OCI-LY7 (cell line): ENCODE measurements around the gene BAG1. TPM values are rescaled to one million over a fixed set of nuclear protein-coding genes. Genes with fewer than 3 reads are reported as not detected.

Experiments used
- BruUV-seq: library from RNA; stranded (reverse); fragments of 400-500 nt; replicated peaks from 2 replicates; lab custom pipeline; 2021; lab: Mats Ljungman, UMichigan
- CTCF ChIA-PET: fragments of 300-600 bp; sonication (Branson Sonifier 250); formaldehyde crosslinking; loops from one replicate; lab custom pipeline; 2022; ENCODE audit warnings: antibody characterized with exemption; ENCODE audit not compliant: unreplicated experiment; lab: Charles Lee
- POLR2A ChIA-PET: fragments of 300-600 bp; sonication (Branson Sonifier 250); formaldehyde crosslinking; loops from one replicate; lab custom pipeline; 2022; ENCODE audit warnings: antibody characterized with exemption; lab: Charles Lee
- DNase-seq: peaks from one replicate; pipeline ENCODE4 v3.0.0-alpha.2; 2015; ENCODE audit warnings: low spot score
- H2AFZ ChIP-seq: fragments of 200-600 bp; sonication (generic), shearing (Covaris generic); 2 replicates; pipeline ENCODE4 v1.6.1; 2014; ENCODE audit warnings: mild to moderate bottlenecking, antibody characterized with exemption, low read length, moderate library complexity
- H3K27ac ChIP-seq: fragments of 200-600 bp; sonication (generic); 2 replicates; pipeline ENCODE4 v1.5.1; 2014; ENCODE audit warnings: mixed run types, low read depth, mild to moderate bottlenecking, moderate library complexity, low read length, inconsistent platforms; ENCODE audit not compliant: poor library complexity, severe bottlenecking
- H3K36me3 ChIP-seq: fragments of 200-600 bp; sonication (generic); 2 replicates; pipeline ENCODE4 v1.6.1; 2014; ENCODE audit warnings: mild to moderate bottlenecking, antibody characterized with exemption, low read length, moderate library complexity, mixed read lengths; ENCODE audit not compliant: insufficient read depth
- H3K4me1 ChIP-seq: fragments of 200-600 bp; sonication (generic); 2 replicates; pipeline ENCODE4 v1.5.1; 2014; ENCODE audit warnings: mild to moderate bottlenecking, low read length; ENCODE audit not compliant: insufficient read depth, poor library complexity, severe bottlenecking
- H3K4me2 ChIP-seq: fragments of 200-600 bp; sonication (generic); 2 replicates; pipeline ENCODE4 v1.6.1; 2014; ENCODE audit warnings: mild to moderate bottlenecking, low read length
- H3K4me3 ChIP-seq: fragments of 200-600 bp; sonication (generic); 2 replicates; pipeline ENCODE4 v1.5.1; 2014; ENCODE audit warnings: mild to moderate bottlenecking, low read depth, low read length; ENCODE audit not compliant: poor library complexity, severe bottlenecking
- H3K79me2 ChIP-seq: fragments of 200-600 bp; sonication (generic); 2 replicates; pipeline ENCODE4 v1.6.1; 2016; ENCODE audit warnings: low read depth, mild to moderate bottlenecking, low read length, moderate library complexity, mixed read lengths; ENCODE audit not compliant: insufficient read depth
- H3K9me2 ChIP-seq: fragments of 200-600 bp; sonication (generic); 2 replicates; pipeline ENCODE4 v1.6.1; 2016; ENCODE audit warnings: mild to moderate bottlenecking, low read length, mixed read lengths; ENCODE audit not compliant: insufficient read depth
- H3K9me3 ChIP-seq: fragments of 200-600 bp; sonication (generic); 2 replicates; pipeline ENCODE4 v1.6.1; 2014; ENCODE audit warnings: mild to moderate bottlenecking, mixed run types, low read length, mixed read lengths
- H4K20me1 ChIP-seq: fragments of 200-600 bp; sonication (generic); 2 replicates; pipeline ENCODE4 v1.6.1; 2014; ENCODE audit warnings: mild to moderate bottlenecking, antibody characterized with exemption, low read length, moderate library complexity, mixed read lengths; ENCODE audit not compliant: insufficient read depth
- EZH2phosphoT487 ChIP-seq: fragments of 200-600 bp; sonication (generic); IDR thresholded peaks from 2 replicates; pipeline ENCODE4 v1.6.1; 2018; ENCODE audit warnings: low read depth, borderline replicate concordance, mild to moderate bottlenecking, mixed run types, antibody characterized with exemption, low read length, moderate library complexity, mixed read lengths
- intact Hi-C: fragments of 100-400 bp; cut with micrococcal nuclease; formaldehyde crosslinking; loops from one replicate; pipeline ENCODE4 v1.10.0; 2022; ENCODE audit not compliant: unreplicated experiment
- total RNA-seq, 2 experiments: library from RNA; depleted of rRNA in 1 of 2; stranded (reverse); fragments of >200 nt in 1 of 2; shearing (Covaris generic) in 1 of 2; gene quantifications; 2 replicates each; pipeline ENCODE4 v1.2.3, GENCODE V29; 2014 to 2022
- TF ChIP-seq, protein P1 (sequence below): fragments of 200-600 bp; sonication (generic); conservative IDR thresholded peaks from 2 replicates; pipeline ENCODE4 v1.5.1; 2014; ENCODE audit warnings: mild to moderate bottlenecking, antibody characterized with exemption, low read length, moderate library complexity, mixed read lengths

BAG1 gene
- total RNA-seq, 2 experiments from 2014 or later, result 48.1 to 86.0 TPM

DNA sequence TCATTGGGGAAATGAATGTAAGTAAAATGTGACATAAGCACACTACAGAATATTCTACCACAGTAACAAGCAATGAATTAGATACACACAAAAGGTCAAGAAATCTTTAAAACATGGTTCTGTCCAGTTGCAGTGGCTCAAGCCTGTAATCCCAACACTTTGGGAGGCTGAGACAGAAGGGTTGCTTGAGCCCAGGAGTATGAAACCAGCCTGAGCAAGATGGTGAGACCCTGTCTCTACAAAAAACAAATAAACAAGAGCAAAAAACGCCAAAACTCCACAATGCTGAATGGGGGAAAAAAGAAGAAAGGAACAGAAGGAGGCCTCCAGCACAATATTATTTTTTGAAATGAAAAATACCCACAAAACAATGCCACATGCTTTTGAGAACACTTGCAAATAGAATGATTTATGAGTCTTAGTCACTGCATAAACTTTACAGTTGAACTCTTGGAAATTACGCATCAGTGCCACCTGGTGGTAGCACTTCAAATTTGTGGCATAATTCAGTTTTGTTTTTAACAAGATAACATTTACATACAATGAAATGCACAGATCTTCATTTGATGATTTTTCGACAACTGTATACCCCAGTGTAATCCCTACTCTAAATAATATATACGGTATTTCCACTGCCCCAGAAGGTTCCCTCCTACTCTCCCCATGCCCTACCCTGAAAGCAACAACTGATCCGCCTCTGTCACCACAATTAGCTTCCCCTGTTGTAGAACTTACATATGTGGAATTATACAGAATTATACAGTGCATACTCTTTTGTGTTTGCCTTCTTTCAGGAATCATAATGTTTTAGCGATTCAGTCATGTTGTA lies 39.0 kb downstream of the BAG1 start:
- H2AFZ ChIP-seq, result peak overlapping the region; percentile 78
- POLR2A ChIA-PET, result interaction anchor here (0.6 to 2.0 kb wide), 15 partner anchors 10 to 413 kb away, joined by 3 to 7 read pairs (median 4); partner anchors contain the start of gene DNAJA1

DNA sequence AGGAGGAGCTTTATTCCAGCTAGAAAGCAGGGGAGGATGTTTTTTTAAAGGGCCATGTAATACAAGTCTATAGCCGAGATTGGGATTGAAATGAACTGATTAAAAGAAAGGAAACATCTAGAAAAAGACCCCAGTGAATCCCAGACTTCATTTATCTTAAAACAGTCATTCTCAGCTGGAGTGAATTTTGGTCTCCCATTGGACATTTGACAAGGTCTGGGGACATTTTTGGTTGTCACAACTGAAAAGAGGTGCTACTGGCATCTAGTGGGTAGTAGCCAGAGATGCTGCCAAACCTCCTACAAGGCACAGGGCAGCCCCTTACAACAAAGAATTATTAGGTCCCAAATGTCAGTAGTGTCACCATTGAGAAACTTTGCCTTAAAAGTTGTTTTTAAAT lies 40.8 kb downstream of the BAG1 start:
- no peaks in the 10 kb centered on the region for H3K36me3 ChIP-seq
- H3K4me3 ChIP-seq, result no peak overlapping the region
- H3K9me3 ChIP-seq, result no peaks in the 10 kb centered on the region
- POLR2A ChIA-PET, result interaction anchor here (0.7 kb wide), 1 partner anchor 595 kb away, joined by 4 read pairs; no protein-coding TSS in a partner anchor
- no peak for TF ChIP-seq EZH2phosphoT487
- TF ChIP-seq, protein P1, sequence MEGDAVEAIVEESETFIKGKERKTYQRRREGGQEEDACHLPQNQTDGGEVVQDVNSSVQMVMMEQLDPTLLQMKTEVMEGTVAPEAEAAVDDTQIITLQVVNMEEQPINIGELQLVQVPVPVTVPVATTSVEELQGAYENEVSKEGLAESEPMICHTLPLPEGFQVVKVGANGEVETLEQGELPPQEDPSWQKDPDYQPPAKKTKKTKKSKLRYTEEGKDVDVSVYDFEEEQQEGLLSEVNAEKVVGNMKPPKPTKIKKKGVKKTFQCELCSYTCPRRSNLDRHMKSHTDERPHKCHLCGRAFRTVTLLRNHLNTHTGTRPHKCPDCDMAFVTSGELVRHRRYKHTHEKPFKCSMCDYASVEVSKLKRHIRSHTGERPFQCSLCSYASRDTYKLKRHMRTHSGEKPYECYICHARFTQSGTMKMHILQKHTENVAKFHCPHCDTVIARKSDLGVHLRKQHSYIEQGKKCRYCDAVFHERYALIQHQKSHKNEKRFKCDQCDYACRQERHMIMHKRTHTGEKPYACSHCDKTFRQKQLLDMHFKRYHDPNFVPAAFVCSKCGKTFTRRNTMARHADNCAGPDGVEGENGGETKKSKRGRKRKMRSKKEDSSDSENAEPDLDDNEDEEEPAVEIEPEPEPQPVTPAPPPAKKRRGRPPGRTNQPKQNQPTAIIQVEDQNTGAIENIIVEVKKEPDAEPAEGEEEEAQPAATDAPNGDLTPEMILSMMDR, result peak; percentile 82
- CTCF ChIA-PET, result interaction anchor here (0.6 to 1.0 kb wide), 2 partner anchors 19 to 58 kb away, joined by 3 read pairs; no protein-coding TSS in a partner anchor
- H3K27ac ChIP-seq, result no peak overlapping the region
- BruUV-seq, result no TSS peak
- H4K20me1 ChIP-seq, result no peaks in the 10 kb centered on the region
- H3K9me2 ChIP-seq, result no peaks in the 10 kb centered on the region
- H3K4me2 ChIP-seq, result peak overlapping the region; percentile 2; the same call in 1 of the 2 replicates
- intact Hi-C loops, result loop anchor here (2.0 to 10.0 kb wide), 3 partner anchors 57 to 639 kb away; partner anchors contain the start of genes B4GALT1 and DNAJA1
- DNase-seq, result peak; percentile 64
- H2AFZ ChIP-seq, result peak overlapping the region; percentile 80
- H3K4me1 ChIP-seq, result peaks cover 67% of the 10 kb centered on the region
- no peaks in the 10 kb centered on the region for H3K79me2 ChIP-seq

More for the DNA sequence above, 39.0 kb downstream of the BAG1 start:
- DNase-seq, result peak; percentile 80
- TF ChIP-seq, protein P1, result peak; percentile 96
- TF ChIP-seq EZH2phosphoT487, result no peak
- no peak overlapping the region; the same call in 1 of the 2 replicates for H3K4me2 ChIP-seq
- H3K9me2 ChIP-seq, result no peaks in the 10 kb centered on the region
- H3K36me3 ChIP-seq, result no peaks in the 10 kb centered on the region
- H3K79me2 ChIP-seq, result no peaks in the 10 kb centered on the region
- intact Hi-C loops, result loop anchor here (1.0 to 10.0 kb wide), 3 partner anchors 59 to 641 kb away; partner anchors contain the start of gene B4GALT1
- BruUV-seq, result no TSS peak
- no peaks in the 10 kb centered on the region for H4K20me1 ChIP-seq
- no peaks in the 10 kb centered on the region for H3K9me3 ChIP-seq
- no peak overlapping the region for H3K27ac ChIP-seq
- H3K4me1 ChIP-seq, result peaks cover 61% of the 10 kb centered on the region
- CTCF ChIA-PET, result interaction anchor here (0.8 to 1.4 kb wide), 4 partner anchors 11 to 225 kb away, joined by 3 read pairs; no protein-coding TSS in a partner anchor
- H3K4me3 ChIP-seq, result no peak overlapping the region
